GM21576 (cell line): ENCODE data around the gene TENM3.

Experiments used
- ATAC-seq: cut with Tn5 transposase; IDR thresholded peaks from one replicate; pipeline ENCODE4 v1.9.1; 2021; ENCODE audit warnings: mild to moderate bottlenecking, moderate library complexity; ENCODE audit not compliant: unreplicated experiment

Gene TENM3

GRCh38 chr4:182286035-182286434 lies 42.8 kb downstream of the TENM3 start:
- no peak for ATAC-seq

GRCh38 chr4:182286931-182287330 lies 43.7 kb downstream of the TENM3 start:
- no peak for ATAC-seq

GRCh38 chr4:182288534-182288933 lies 45.3 kb downstream of the TENM3 start:
- no peak for ATAC-seq

GRCh38 chr4:182289809-182290208 lies 46.6 kb downstream of the TENM3 start:
- ATAC-seq, result no peak

- no peak for ATAC-seq
These were observed 48.0 kb downstream of the TENM3 start for GRCh38 chr4:182291175-182291574.

- no peak for ATAC-seq
These were observed 48.5 kb downstream of the TENM3 start for GRCh38 chr4:182291597-182292270.

GRCh38 chr4:182292612-182293011 lies 49.4 kb downstream of the TENM3 start:
- ATAC-seq, result no peak

GRCh38 chr4:182293691-182294255 lies 50.6 kb downstream of the TENM3 start:
- no peak for ATAC-seq

GRCh38 chr4:182294451-182294850 lies 51.2 kb downstream of the TENM3 start:
- no peak for ATAC-seq

- no peak for ATAC-seq
These were observed 54.5 kb downstream of the TENM3 start for GRCh38 chr4:182297659-182298058.

GRCh38 chr4:182301736-182302135 lies 58.5 kb downstream of the TENM3 start:
- no peak for ATAC-seq

GRCh38 chr4:182303847-182304246 lies 60.6 kb downstream of the TENM3 start:
- ATAC-seq, result no peak

GRCh38 chr4:182306792-182307507 lies 63.7 kb downstream of the TENM3 start:
- ATAC-seq, result no peak

GRCh38 chr4:182307746-182308145 lies 64.5 kb downstream of the TENM3 start:
- no peak for ATAC-seq

GRCh38 chr4:182309877-182310276 lies 66.7 kb downstream of the TENM3 start:
- no peak for ATAC-seq

GRCh38 chr4:182310316-182310715 lies 67.1 kb downstream of the TENM3 start:
- no peak for ATAC-seq

- no peak for ATAC-seq
These were observed 67.8 kb downstream of the TENM3 start for GRCh38 chr4:182310962-182311361.

- ATAC-seq, result no peak
These were observed 71.3 kb downstream of the TENM3 start for GRCh38 chr4:182314537-182314936.

GRCh38 chr4:182318256-182318655 lies 75.1 kb downstream of the TENM3 start:
- no peak for ATAC-seq

- ATAC-seq, result no peak
These were observed 76.9 kb downstream of the TENM3 start for GRCh38 chr4:182320092-182320491.

GRCh38 chr4:182320580-182320979 lies 77.4 kb downstream of the TENM3 start:
- ATAC-seq, result no peak

GRCh38 chr4:182324282-182324681 lies 81.1 kb downstream of the TENM3 start:
- no peak for ATAC-seq
